ENCODE measurements around the gene CELA2A.

CELA2A gene

GRCh38 chr1:15456313-15456954, at the start of gene CELA2A:
TSS of gene CELA2A (plus strand) at chr1:15456732. CDS start at chr1:15456754, 22 bp downstream.
- DNase-seq (ENCODE audit: low read depth in 2 of 2) = no peak

- no peak for DNase-seq (ENCODE audit: low read depth in 2 of 2)
Observed at GRCh38 chr1:15407580-15407979, 49.0 kb upstream of the CELA2A start.

GRCh38 chr1:15408890-15409387, 47.6 kb upstream of the CELA2A start:
- no peak for DNase-seq (ENCODE audit: low read depth in 2 of 2)

- DNase-seq (ENCODE audit: low read depth in 2 of 2) = peak in 1 of 2 experiments; percentile 32
Observed at GRCh38 chr1:15409388-15410222, 46.9 kb upstream of the CELA2A start, which contains the start of gene EFHD2. TSS of gene EFHD2 (plus strand) at chr1:15409888. CDS start at chr1:15409972, 84 bp downstream.

- DNase-seq (ENCODE audit: low read depth in 2 of 2) = no peak
Observed at GRCh38 chr1:15410223-15410883, 46.2 kb upstream of the CELA2A start.

GRCh38 chr1:15410884-15411245, 45.7 kb upstream of the CELA2A start:
- no peak for DNase-seq (ENCODE audit: low read depth in 2 of 2)

- DNase-seq (ENCODE audit: low read depth in 2 of 2) = no peak
Observed at GRCh38 chr1:15411593-15412137, 44.9 kb upstream of the CELA2A start.

- DNase-seq (ENCODE audit: low read depth in 2 of 2) = no peak
Observed at GRCh38 chr1:15412175-15412800, 44.2 kb upstream of the CELA2A start.

- no peak for DNase-seq (ENCODE audit: low read depth in 2 of 2)
Observed at GRCh38 chr1:15412843-15413242, 43.7 kb upstream of the CELA2A start.

GRCh38 chr1:15413563-15414444, 42.7 kb upstream of the CELA2A start:
- no peak for DNase-seq (ENCODE audit: low read depth in 2 of 2)

- DNase-seq (ENCODE audit: low read depth in 2 of 2) = no peak
Observed at GRCh38 chr1:15414445-15414983, 42.0 kb upstream of the CELA2A start.

GRCh38 chr1:15417059-15417934, 39.2 kb upstream of the CELA2A start:
- no peak for DNase-seq (ENCODE audit: low read depth in 2 of 2)

GRCh38 chr1:15418806-15419515, 37.6 kb upstream of the CELA2A start:
- DNase-seq (ENCODE audit: low read depth in 2 of 2) = no peak

- no peak for DNase-seq (ENCODE audit: low read depth in 2 of 2)
Observed at GRCh38 chr1:15420853-15421465, 35.6 kb upstream of the CELA2A start.

- no peak for DNase-seq (ENCODE audit: low read depth in 2 of 2)
Observed at GRCh38 chr1:15422871-15423270, 33.7 kb upstream of the CELA2A start.

- no peak for DNase-seq (ENCODE audit: low read depth in 2 of 2)
Observed at GRCh38 chr1:15423355-15424077, 33.0 kb upstream of the CELA2A start.

- DNase-seq (ENCODE audit: low read depth in 2 of 2) = no peak
Observed at GRCh38 chr1:15424146-15424667, 32.3 kb upstream of the CELA2A start.

Data from fibroblast of skin of left quadriceps (primary cell).